Heart right ventricle (tissue), 16 donors: Measurements from ENCODE around the gene AKAP13. TPM values are rescaled to one million over a fixed set of nuclear protein-coding genes. Genes with fewer than 3 reads are reported as not detected.

ENCODE experiments used
- ATAC-seq, 8 donors: fragments of 200-7000 bp; cut with Tn5 transposase; one replicate each; pipeline ENCODE4 v1.9.1; 2020; ENCODE audit warnings: mild to moderate bottlenecking in 8 of 8, moderate library complexity in 8 of 8, moderate number of reproducible peaks in 1 of 8
- DNase-seq, 2 donors: peaks; one replicate each; pipeline ENCODE4 v3.0.0-alpha.2; 2020
- H3K27ac ChIP-seq, 10 donors: fragments of 200-600 bp; sonication (generic) in 2 of 10; one replicate each; pipeline versions ENCODE4 v1.5.0 to v1.8.0; 2020 to 2022; ENCODE audit warnings: mild to moderate bottlenecking in 3 of 10
- H3K27me3 ChIP-seq, 7 donors: fragments of 200-600 bp; one replicate each; pipeline ENCODE4 v1.8.0; 2021 to 2022; ENCODE audit warnings: mild to moderate bottlenecking in 2 of 7
- H3K36me3 ChIP-seq, 9 donors: fragments of 200-600 bp; sonication (generic) in 1 of 9; one replicate each; pipeline versions ENCODE4 v1.5.0 to v1.8.0; 2020 to 2022; ENCODE audit warnings: mild to moderate bottlenecking in 2 of 9
- H3K4me1 ChIP-seq, 9 donors: fragments of 200-600 bp; sonication (generic) in 1 of 9; one replicate each; pipeline versions ENCODE4 v1.5.0 to v1.8.0; 2020 to 2022; ENCODE audit warnings: mild to moderate bottlenecking in 4 of 9
- H3K4me3 ChIP-seq, 10 donors: fragments of 200-600 bp; sonication (generic) in 2 of 10; one replicate each; pipeline versions ENCODE4 v1.5.0 to v1.8.0; 2020 to 2022; ENCODE audit warnings: mild to moderate bottlenecking in 7 of 10, moderate library complexity in 2 of 10
- H3K9me3 ChIP-seq, 11 donors: fragments of 200-600 bp in 10 of 11; sonication (generic) in 2 of 11; one replicate each; pipeline versions ENCODE4 v1.5.0 to v1.8.0; 2013 to 2022; ENCODE audit warnings: mild to moderate bottlenecking in 2 of 11, control low read depth in 1 of 11, moderate library complexity in 1 of 11
- WGBS, 2 donors: extraction: QIAGEN DNeasy Blood & Tissue Kit; methylation state at CpG; one replicate each; pipeline ENCODE4 v1.1.7; 2013; ENCODE audit warnings: inconsistent platforms in 1 of 2; 5-methylcytosine and 5-hydroxymethylcytosine counted together
- intact Hi-C, 10 donors: fragments of 100-400 bp; cut with DNase I; formaldehyde crosslinking; loops; one replicate each; pipeline versions ENCODE4 v1.11.1 to v1.14.2; 2022
- polyA plus RNA-seq, 2 donors: library from polyadenylated mRNA; stranded (reverse); fragments of 200-250 nt; gene quantifications; one replicate each; pipeline ENCODE4 v1.2.3, GENCODE V29; 2013
- total RNA-seq, 10 donors: library from RNA; stranded (reverse); fragmentation: NEBNext Ultra II Directional in 3 of 10; extraction: Animal tissue kit (Norgen Biotek cat#: 25700) in 3 of 10; gene quantifications; one replicate each; pipeline versions ENCODE4 v1.2.1 to v1.2.4, GENCODE V29; 2021 to 2023
- TF ChIP-seq, protein P1 (sequence below), 9 donors: fragments of 200-600 bp; sonication (generic) in 2 of 9; IDR thresholded peaks; one replicate each; pipeline versions ENCODE4 v1.5.0 to v1.8.0; 2021 to 2022; ENCODE audit warnings: antibody characterized with exemption in 9 of 9, mild to moderate bottlenecking in 5 of 9, moderate library complexity in 1 of 9
- donor health status: Arrhythmogenic right ventricular cardiomyopathy.
- donor health status: ischemic (EF 13 %, LVEDD 7.1; RV severe dilation, severe dysfunction).
- donor health status: healthy with polysubstance abuse.
- donor health status: DM: no; HTN: yes; CAD: no.
- donor health status: DM: no; HTN: no; CAD: no.
- donor health status: ischemic (EF 25% LVEDD 6.9; RV normal size, moderate dysfunction).
- donor health status: ischemic (EF 25% LVEDD 5.7; RV mildly dilated, moderate dysfunction).
- donor health status: healthy.
- donor health status: DM: yes; HTN: yes; CAD: no.
- donor health status: Ischemic cardiomyopathy.
- donor health status: ischemic (EF 35%, LVEDD 5.7; RV mildly dilated, moderate dysfunction).
- donor health status: nonischemic (EF 11% LVEDD 7.7; RV severe dilation, severe dysfunction).
- donor health status: DM: yes; HTN: yes; CAD: no.
- donor health status: PGD.
- donor health status: ischemic (EF 29% LVEDD 5.4; RV normal size, mild dysfunction).
- donor health status: nonischemic (EF 23%, LVEDD 6.1; RV moderate dilation, normal function).

The AKAP13 gene
- total and polyA plus RNA-seq, 12 donors, result 89.3 to 645 (median 480) TPM

DNA sequence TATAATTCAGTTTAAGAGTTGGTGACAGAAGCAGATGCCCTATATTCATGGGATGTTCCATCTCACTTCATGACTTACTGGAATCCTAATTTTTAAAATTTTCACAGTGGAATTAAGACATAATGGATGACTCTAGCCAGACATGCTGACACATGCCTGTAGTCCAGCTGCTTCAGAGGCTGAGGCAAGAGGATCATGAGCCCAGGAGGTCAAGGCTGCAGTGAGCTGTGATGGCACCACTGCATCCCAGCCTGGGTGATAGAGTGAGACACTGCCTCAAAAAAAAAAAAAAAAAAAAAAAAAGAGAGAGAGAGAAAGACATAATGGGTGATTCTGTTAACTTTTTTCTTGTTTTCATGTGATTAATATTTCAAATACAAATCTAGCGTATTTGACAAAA lies 290.8 kb downstream of the AKAP13 start:
- no peak overlapping the region for H3K4me3 ChIP-seq
- no peak for DNase-seq
- no peaks in the 10 kb centered on the region for H3K27me3 ChIP-seq
- no peaks in the 10 kb centered on the region for H3K9me3 ChIP-seq
- WGBS, 2 donors, result 57 to 76% methylated on average over 1 of the region's 1 CpG
- peaks cover 0 to 93% (median 19%) of the 10 kb centered on the region in 9 donors for H3K36me3 ChIP-seq
- peak in 1 of 8 donors; percentile 16 for ATAC-seq
- TF ChIP-seq, protein P1, sequence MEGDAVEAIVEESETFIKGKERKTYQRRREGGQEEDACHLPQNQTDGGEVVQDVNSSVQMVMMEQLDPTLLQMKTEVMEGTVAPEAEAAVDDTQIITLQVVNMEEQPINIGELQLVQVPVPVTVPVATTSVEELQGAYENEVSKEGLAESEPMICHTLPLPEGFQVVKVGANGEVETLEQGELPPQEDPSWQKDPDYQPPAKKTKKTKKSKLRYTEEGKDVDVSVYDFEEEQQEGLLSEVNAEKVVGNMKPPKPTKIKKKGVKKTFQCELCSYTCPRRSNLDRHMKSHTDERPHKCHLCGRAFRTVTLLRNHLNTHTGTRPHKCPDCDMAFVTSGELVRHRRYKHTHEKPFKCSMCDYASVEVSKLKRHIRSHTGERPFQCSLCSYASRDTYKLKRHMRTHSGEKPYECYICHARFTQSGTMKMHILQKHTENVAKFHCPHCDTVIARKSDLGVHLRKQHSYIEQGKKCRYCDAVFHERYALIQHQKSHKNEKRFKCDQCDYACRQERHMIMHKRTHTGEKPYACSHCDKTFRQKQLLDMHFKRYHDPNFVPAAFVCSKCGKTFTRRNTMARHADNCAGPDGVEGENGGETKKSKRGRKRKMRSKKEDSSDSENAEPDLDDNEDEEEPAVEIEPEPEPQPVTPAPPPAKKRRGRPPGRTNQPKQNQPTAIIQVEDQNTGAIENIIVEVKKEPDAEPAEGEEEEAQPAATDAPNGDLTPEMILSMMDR (IDR thresholded peaks at IDR 0.05), result no peak
- intact Hi-C loops, result loop anchor here in 1 of 10 donors (5.0 kb wide), 1 partner anchor 44 kb away; no protein-coding TSS in a partner anchor
- H3K4me1 ChIP-seq, result peaks cover 13 to 98% (median 54%) of the 10 kb centered on the region in 9 donors
- peak overlapping the region in 9 of 10 donors; percentile 0 to 89 (median 71) for H3K27ac ChIP-seq

DNA sequence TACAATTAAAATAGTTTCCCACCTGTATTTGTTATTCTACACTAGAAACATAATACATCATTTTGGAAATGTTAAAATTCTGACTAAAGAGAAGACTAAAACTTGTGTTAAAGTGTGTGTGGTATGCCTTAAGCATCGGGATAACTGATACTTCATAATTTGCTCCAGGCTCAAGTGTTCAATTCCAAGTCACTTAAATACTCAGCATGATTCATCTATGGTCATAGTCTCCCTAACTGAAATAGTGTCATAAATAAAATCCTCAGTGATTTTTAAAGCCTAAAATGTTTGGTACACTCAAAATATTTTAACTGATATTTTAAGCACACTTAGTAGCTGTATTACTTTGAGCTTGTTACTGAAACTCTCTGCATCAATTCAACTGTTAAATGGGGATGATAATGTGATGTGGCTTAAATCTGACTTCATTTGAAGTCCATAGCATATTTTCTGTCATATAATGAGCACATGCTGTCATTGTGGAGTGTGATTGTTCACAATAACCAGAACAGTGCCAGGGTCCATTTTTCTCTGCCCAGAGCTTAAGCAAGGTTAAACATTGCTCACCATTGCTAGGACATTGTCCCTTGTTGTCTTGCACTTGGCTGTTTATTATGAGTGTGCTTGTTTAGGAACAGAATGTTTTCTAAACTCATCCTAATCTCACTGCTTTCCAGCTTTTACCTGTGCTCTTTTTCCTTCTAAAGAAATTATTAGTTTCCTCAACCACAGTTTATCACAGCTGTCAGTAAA lies 292.1 kb downstream of the AKAP13 start:
- DNase-seq (no peak), ATAC-seq (peak in 2 of 8 donors; percentile 50 to 54)
- no peaks in the 10 kb centered on the region for H3K27me3 ChIP-seq
- H3K27ac ChIP-seq, result peak overlapping the region; percentile 0 to 89 (median 65)
- peaks cover 13 to 92% (median 42%) of the 10 kb centered on the region in 9 donors for H3K4me1 ChIP-seq
- WGBS, 2 donors, result 68 to 71% methylated on average over 1 of the region's 1 CpG
- TF ChIP-seq, protein P1 (IDR thresholded peaks at IDR 0.05), result no peak
- intact Hi-C loops, result loop anchor here in 1 of 10 donors (5.0 kb wide), 1 partner anchor 45 kb away; no protein-coding TSS in a partner anchor
- no peak overlapping the region for H3K4me3 ChIP-seq
- H3K36me3 ChIP-seq, result peaks cover 0 to 93% (median 28%) of the 10 kb centered on the region in 9 donors
- H3K9me3 ChIP-seq, result no peaks in the 10 kb centered on the region

DNA sequence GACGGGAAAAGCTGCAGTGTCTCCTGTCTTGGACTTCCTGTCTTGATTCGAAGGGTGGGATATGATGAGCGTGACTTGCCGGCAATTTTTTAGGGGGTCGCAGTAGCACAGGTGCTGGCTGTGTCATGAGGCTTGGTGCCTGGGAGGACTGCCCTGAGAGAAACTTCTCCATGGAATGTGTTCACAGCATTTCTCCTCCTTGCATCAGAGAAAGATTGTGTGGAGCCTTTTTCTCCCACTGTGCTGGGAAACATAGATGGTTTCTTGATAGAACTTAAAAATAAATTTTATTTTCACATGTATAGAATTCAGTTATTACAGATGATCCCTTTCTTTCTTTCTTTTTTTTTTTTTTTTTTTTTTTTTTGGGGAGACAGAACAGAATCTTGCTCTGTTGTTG lies 292.9 kb downstream of the AKAP13 start:
- Histone ChIP-seq H3K4me3 (no peak overlapping the region), H3K36me3 (peaks cover 0 to 99% (median 31%) of the 10 kb centered on the region in 9 donors), H3K4me1 (peaks cover 13 to 84% (median 33%) of the 10 kb centered on the region in 9 donors), H3K9me3 (no peaks in the 10 kb centered on the region), H3K27ac (peak overlapping the region in 8 of 10 donors; percentile 0 to 89 (median 65)), H3K27me3 (no peaks in the 10 kb centered on the region)
- TF ChIP-seq, protein P1 (IDR thresholded peaks at IDR 0.05), result no peak
- ATAC-seq, result peak in 5 of 8 donors; percentile 18 to 31 (median 24)
- intact Hi-C loops, result loop anchor here in 1 of 10 donors (5.0 kb wide), 1 partner anchor 46 kb away; no protein-coding TSS in a partner anchor
- 58 to 66% methylated on average over 5 of the region's 5 CpGs for WGBS, 2 donors
- DNase-seq, result no peak

DNA sequence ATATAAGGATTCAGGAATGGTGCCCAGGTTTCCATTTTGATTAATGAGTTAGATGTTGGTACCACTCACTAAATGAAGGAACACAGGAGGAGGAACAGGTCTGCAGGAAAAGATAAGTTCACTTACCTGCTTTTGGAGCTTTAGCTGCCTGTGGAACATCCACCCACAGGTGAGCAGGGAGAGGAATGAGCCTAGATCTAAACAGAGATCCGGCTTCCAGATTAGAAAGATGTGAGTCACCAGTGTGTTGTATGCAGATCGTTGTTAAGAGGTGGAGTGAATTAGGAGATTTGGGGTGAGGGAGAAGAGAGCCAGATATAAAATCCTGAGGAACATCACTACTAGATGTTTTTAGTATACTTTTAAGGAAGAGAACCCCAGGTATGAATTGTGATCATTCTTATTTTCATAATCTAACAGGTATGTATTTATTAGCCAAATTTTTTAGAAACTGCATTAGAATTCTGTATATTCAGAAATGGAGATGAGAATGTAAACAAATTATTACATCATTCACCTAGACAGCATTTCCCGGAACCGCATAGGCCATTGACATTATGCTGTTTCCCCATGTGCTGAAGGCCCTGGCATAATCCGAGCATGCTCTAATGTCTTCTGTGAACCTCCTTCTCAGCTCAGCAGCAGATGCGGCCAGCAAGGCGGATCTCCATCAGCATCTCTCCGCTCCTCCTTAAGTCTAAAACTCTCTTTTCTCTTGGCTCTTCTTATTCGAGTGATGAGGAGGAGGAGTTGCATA lies 296.1 kb downstream of the AKAP13 start:
- TF ChIP-seq, protein P1 (IDR thresholded peaks at IDR 0.05), result no peak
- intact Hi-C loops, result no loop called here
- Histone ChIP-seq H3K4me3 (no peak overlapping the region), H3K9me3 (no peaks in the 10 kb centered on the region), H3K27me3 (no peaks in the 10 kb centered on the region), H3K4me1 (peaks cover 12 to 70% (median 21%) of the 10 kb centered on the region in 9 donors), H3K27ac (peak overlapping the region in 1 of 10 donors; percentile 8), H3K36me3 (peaks cover 0 to 98% (median 25%) of the 10 kb centered on the region in 9 donors)
- ATAC-seq (no peak), DNase-seq (no peak)
- 91% methylated on average over 9 of the region's 9 CpGs for WGBS, 2 donors
